ENCODE results near the gene KHSRP. TPM values are rescaled to one million over a fixed set of nuclear protein-coding genes. Genes with fewer than 3 reads are reported as not detected.

Gene KHSRP
- total and polyA plus RNA-seq, 2 donors (not counting 1 experiment from before 2014, with no cell fraction given) = 79.6 to 205 TPM

GRCh38 chr19:6427131-6427530 is 2.5 kb upstream of the KHSRP start:
- CTCF ChIA-PET = no interaction called here
- no peak overlapping the region for H3K4me2 ChIP-seq (replicated peaks; ENCODE audit: low read depth, low read length, poor library complexity, severe bottlenecking)
- intact Hi-C loops (cut with micrococcal nuclease) = no loop called here
- ATAC-seq (ENCODE audit: low read depth) (no peak), DNase-seq (peak; percentile 21)
- H3K4me3 Mint-ChIP-seq = no peak overlapping the region
- peak overlapping the region; percentile 15 for H3K27ac Mint-ChIP-seq
- H3K27me3 Mint-ChIP-seq = no peaks in the 10 kb centered on the region
- POLR2A ChIA-PET = interaction anchor here (2.9 kb wide), 1 partner anchor 34 kb away, joined by 15 read pairs; the partner anchor contains the start of gene GTF2F1
- no peak overlapping the region for H3K27ac ChIP-seq (ENCODE audit: low read length in 2 of 2)
- H4K20me1 ChIP-seq (ENCODE audit: control insufficient read depth, insufficient read depth, low read length, poor library complexity, severe bottlenecking) = peaks cover 20% of the 10 kb centered on the region
- peaks cover 0 to 19% (median 0%) of the 10 kb centered on the region in 3 donors for H3K9me3 ChIP-seq (ENCODE audit: control extremely low read depth in 1 of 3, control insufficient read depth in 2 of 3, insufficient read depth in 1 of 3, low read length in 2 of 3)
- H3K79me2 ChIP-seq (ENCODE audit: control insufficient read depth, insufficient read depth, low read length) = peaks cover 20% of the 10 kb centered on the region
- H3K27me3 ChIP-seq (replicated peaks in 1 of 4; ENCODE audit: control extremely low read depth in 1 of 4, control insufficient read depth in 3 of 4, insufficient read depth in 4 of 4, low read length in 3 of 4) = no peaks in the 10 kb centered on the region
- H2AFZ ChIP-seq (ENCODE audit: insufficient read depth, low read depth, low read length, poor library complexity, severe bottlenecking) = no peak overlapping the region
- no peak for TF ChIP-seq CTCF (IDR thresholded peaks at IDR 0.05)
- TF ChIP-seq EZH2 (IDR thresholded peaks at IDR 0.05; ENCODE audit: borderline replicate concordance, insufficient read depth, low read depth, low read length, poor library complexity, severe bottlenecking) = no peak
- H3K4me1 ChIP-seq (ENCODE audit: control insufficient read depth in 2 of 2, insufficient read depth in 2 of 2, low read length in 2 of 2) = peaks cover 24 to 35% of the 10 kb centered on the region in 2 donors
- WGBS (ENCODE audit: insufficient coverage) = 94% methylated on average over 17 of the region's 18 CpGs
- no peak overlapping the region for H3K9ac ChIP-seq (ENCODE audit: low read length)
- H3K9me3 Mint-ChIP-seq (ENCODE audit: insufficient read depth) = no peaks in the 10 kb centered on the region
- H3K4me1 Mint-ChIP-seq = peaks cover 27% of the 10 kb centered on the region
- H3K36me3 ChIP-seq (replicated peaks in 1 of 2; ENCODE audit: control extremely low read depth in 1 of 2, control insufficient read depth in 1 of 2, extremely low read depth in 1 of 2, insufficient read depth in 2 of 2, low read length in 1 of 2) = peaks cover 0 to 5% of the 10 kb centered on the region in 2 experiments
- no peak overlapping the region for H3K4me3 ChIP-seq (ENCODE audit: control extremely low read depth in 1 of 5, extremely low read depth in 1 of 5, insufficient read depth in 1 of 5, low read depth in 2 of 5, low read length in 4 of 5)
